DMS53 treated with DMSO at 0.1 percent for 48 hours (cell line): Measurements from ENCODE around the gene PATE1.
"Not testable (repeated sequence)": the region's sequence is repeated elsewhere in the genome, so short reads cannot be mapped to it uniquely, and the experiment has no call there.

Source experiments
- DNase-seq: peaks from one replicate; lab custom pipeline; 2025; ENCODE audit not compliant: unreplicated experiment; lab: John Stamatoyannopoulos, UW

The PATE1 gene

GRCh38 chr11:125745979-125746378 lies at the start of gene PATE1:
Gene PATE1 (plus strand): TSS chr11:125746279. CDS start chr11:125746305, 26 bp downstream.
- DNase-seq = no peak

- DNase-seq = no peak
These were observed 45.0 kb upstream of the PATE1 start for GRCh38 chr11:125701018-125701610.

GRCh38 chr11:125701858-125702621 lies 44.0 kb upstream of the PATE1 start:
- no peak for DNase-seq

GRCh38 chr11:125704686-125705085 lies 41.4 kb upstream of the PATE1 start:
- not testable (repeated sequence) for DNase-seq

- no peak for DNase-seq
These were observed 25.3 kb upstream of the PATE1 start for GRCh38 chr11:125720781-125721180.

- DNase-seq = peak; percentile 23
These were observed 22.0 kb upstream of the PATE1 start for GRCh38 chr11:125724125-125724524.

- no peak for DNase-seq
These were observed 17.1 kb upstream of the PATE1 start for GRCh38 chr11:125728969-125729368.

GRCh38 chr11:125740617-125741016 lies 5.5 kb upstream of the PATE1 start:
- DNase-seq = no peak

GRCh38 chr11:125743681-125744080 lies 2.4 kb upstream of the PATE1 start:
- DNase-seq = no peak

GRCh38 chr11:125750629-125751028 lies 4.5 kb downstream of the PATE1 start:
- DNase-seq = no peak

- no peak for DNase-seq
These were observed 10.0 kb downstream of the PATE1 start for GRCh38 chr11:125756050-125756449.

GRCh38 chr11:125762445-125762844 lies 16.4 kb downstream of the PATE1 start:
- no peak for DNase-seq

- DNase-seq = no peak
These were observed 17.4 kb downstream of the PATE1 start for GRCh38 chr11:125763483-125763882.

GRCh38 chr11:125766251-125766650 lies 20.2 kb downstream of the PATE1 start:
- no peak for DNase-seq

GRCh38 chr11:125768336-125769046 lies 22.4 kb downstream of the PATE1 start:
- DNase-seq = no peak

- no peak for DNase-seq
These were observed 24.5 kb downstream of the PATE1 start for GRCh38 chr11:125770583-125770982.

- DNase-seq = no peak
These were observed 26.9 kb downstream of the PATE1 start for GRCh38 chr11:125772834-125773505.

GRCh38 chr11:125773516-125773915 lies 27.4 kb downstream of the PATE1 start:
- no peak for DNase-seq

- no peak for DNase-seq
These were observed 31.2 kb downstream of the PATE1 start for GRCh38 chr11:125777309-125777708.

GRCh38 chr11:125778728-125779127 lies 32.6 kb downstream of the PATE1 start, which contains the start of gene PATE2:
Gene PATE2 (minus strand): TSS chr11:125778828. CDS start chr11:125778773, 55 bp downstream.
- no peak for DNase-seq

GRCh38 chr11:125784678-125785077 lies 38.6 kb downstream of the PATE1 start:
- no peak for DNase-seq
